Gastrocnemius medialis (tissue), 4 donors: Measurements from ENCODE around the gene NEK8. TPM values are rescaled to one million over a fixed set of nuclear protein-coding genes. Genes with fewer than 3 reads are reported as not detected.

Source experiments
- ATAC-seq, 2 donors: fragments of 150-250 bp; one replicate each; pipeline ENCODE4 v1.9.1; 2016
- DNase-seq, 2 donors: peaks; one replicate each; pipeline ENCODE4 v3.0.0-alpha.2; 2019
- H3K27ac ChIP-seq, 4 donors: fragments of 200-600 bp; sonication (generic); 1 replicate in 1 of 4; 2 replicates in 3 of 4; pipeline ENCODE4 v1.5.1; 2016 to 2018; ENCODE audit warnings: mild to moderate bottlenecking in 2 of 4, moderate library complexity in 1 of 4
- H3K27me3 ChIP-seq, 3 donors: fragments of 200-600 bp; sonication (generic) in 2 of 3; 1 replicate in 1 of 3; 2 replicates in 2 of 3; pipeline versions ENCODE4 v1.5.1 to v1.6.0; 2016 to 2019; ENCODE audit warnings: mild to moderate bottlenecking in 1 of 3, moderate library complexity in 1 of 3
- H3K36me3 ChIP-seq, 2 donors: fragments of 200-600 bp; sonication (generic) in 1 of 2; one replicate each; pipeline ENCODE4 v1.5.1; 2017 to 2018
- H3K4me1 ChIP-seq, 2 donors: fragments of 200-600 bp; sonication (generic) in 1 of 2; one replicate each; pipeline ENCODE4 v1.5.1; 2016 to 2017; ENCODE audit warnings: mild to moderate bottlenecking in 2 of 2
- H3K4me3 ChIP-seq, 4 donors: fragments of 200-600 bp; sonication (generic) in 3 of 4; 1 replicate in 1 of 4; 2 replicates in 3 of 4; pipeline ENCODE4 v1.5.1; 2016 to 2019; ENCODE audit warnings: mild to moderate bottlenecking in 2 of 4
- H3K9me3 ChIP-seq, 3 donors: fragments of 200-600 bp; sonication (generic) in 2 of 3; 1 replicate in 1 of 3; 2 replicates in 2 of 3; pipeline ENCODE4 v1.5.1; 2016 to 2019
- POLR2A ChIP-seq, 2 donors: fragments of 450-650 bp; IDR thresholded peaks; one replicate each; pipeline ENCODE4 v1.6.1; 2017; ENCODE audit warnings: antibody characterized with exemption in 2 of 2, mild to moderate bottlenecking in 2 of 2, moderate library complexity in 2 of 2
- in situ Hi-C, 4 donors: fragments of 200-750 bp; cut with MboI; loops; one replicate each; pipeline versions ENCODE4 v1.15.0 to v1.8.0; 2017; ENCODE audit warnings: low sequenced_read_pairs in 4 of 4
- intact Hi-C: fragments of 100-400 bp; cut with DNase I; formaldehyde crosslinking; loops from one replicate; pipeline ENCODE4 v1.15.1; 2023; ENCODE audit warnings: low total_unique reads
- total RNA-seq, 4 donors: library from RNA; depleted of rRNA; stranded (reverse); fragments of >200 nt; gene quantifications; one replicate each; pipeline versions ENCODE4 v1.1.0 to v1.2.3, GENCODE V29; 2016
- TF ChIP-seq, protein P1 (sequence below), 5 experiments: fragments of 450-650 bp in 3 of 5; fragments of 200-600 bp in 2 of 5; sonication (generic) in 2 of 5; IDR thresholded peaks in 4 of 5; conservative IDR thresholded peaks in 1 of 5; 1 replicate in 4 of 5; 2 replicates in 1 of 5; pipeline ENCODE4 v1.5.1; 2016 to 2019; ENCODE audit warnings: antibody characterized with exemption in 5 of 5, mild to moderate bottlenecking in 3 of 5, moderate library complexity in 3 of 5

The NEK8 gene
- total RNA-seq, 4 donors from 2014 or later: 1.3 to 8.1 (median 1.9) TPM

DNA sequence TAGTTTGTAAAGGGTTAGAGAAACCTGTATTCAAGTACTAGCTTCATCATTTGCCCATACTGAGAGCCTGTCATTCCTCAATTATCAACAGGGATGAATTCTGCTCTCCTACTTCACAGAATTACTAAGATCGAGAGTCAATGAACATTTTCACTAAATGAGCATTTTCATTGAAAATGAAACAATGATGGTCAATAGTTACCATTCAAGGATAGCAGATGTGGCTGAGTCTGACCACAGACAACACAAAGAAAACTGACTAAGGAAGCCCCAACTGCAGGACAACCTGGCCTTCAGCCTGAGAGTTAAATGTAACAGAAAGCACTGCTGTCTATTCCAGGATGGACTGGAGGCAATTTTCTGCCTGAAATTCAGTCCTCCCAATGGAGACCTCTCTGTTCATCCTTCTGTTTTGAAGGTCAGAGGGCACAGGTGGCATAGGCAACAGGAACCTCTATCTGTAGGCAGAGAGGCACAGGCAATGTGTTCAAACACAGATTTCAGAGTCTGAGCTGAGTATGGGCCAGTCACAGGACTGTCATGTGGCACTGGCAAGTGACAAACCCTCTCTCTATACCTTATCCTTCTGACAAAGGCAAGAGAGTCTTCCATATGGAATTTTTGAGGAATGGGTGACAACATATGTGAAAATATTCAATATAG is 34.7 kb downstream of the NEK8 start:
- TF ChIP-seq POLR2A (IDR thresholded peaks at IDR 0.05): no peak
- TF ChIP-seq, protein P1, sequence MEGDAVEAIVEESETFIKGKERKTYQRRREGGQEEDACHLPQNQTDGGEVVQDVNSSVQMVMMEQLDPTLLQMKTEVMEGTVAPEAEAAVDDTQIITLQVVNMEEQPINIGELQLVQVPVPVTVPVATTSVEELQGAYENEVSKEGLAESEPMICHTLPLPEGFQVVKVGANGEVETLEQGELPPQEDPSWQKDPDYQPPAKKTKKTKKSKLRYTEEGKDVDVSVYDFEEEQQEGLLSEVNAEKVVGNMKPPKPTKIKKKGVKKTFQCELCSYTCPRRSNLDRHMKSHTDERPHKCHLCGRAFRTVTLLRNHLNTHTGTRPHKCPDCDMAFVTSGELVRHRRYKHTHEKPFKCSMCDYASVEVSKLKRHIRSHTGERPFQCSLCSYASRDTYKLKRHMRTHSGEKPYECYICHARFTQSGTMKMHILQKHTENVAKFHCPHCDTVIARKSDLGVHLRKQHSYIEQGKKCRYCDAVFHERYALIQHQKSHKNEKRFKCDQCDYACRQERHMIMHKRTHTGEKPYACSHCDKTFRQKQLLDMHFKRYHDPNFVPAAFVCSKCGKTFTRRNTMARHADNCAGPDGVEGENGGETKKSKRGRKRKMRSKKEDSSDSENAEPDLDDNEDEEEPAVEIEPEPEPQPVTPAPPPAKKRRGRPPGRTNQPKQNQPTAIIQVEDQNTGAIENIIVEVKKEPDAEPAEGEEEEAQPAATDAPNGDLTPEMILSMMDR (IDR thresholded peaks at IDR 0.05 in 4 of 5, conservative IDR thresholded peaks at IDR 0.05 in 1 of 5): no peak
- Histone ChIP-seq H3K4me3 (no peak overlapping the region), H3K4me1 (peaks cover 4 to 12% of the 10 kb centered on the region in 2 donors), H3K36me3 (peaks cover 0 to 42% of the 10 kb centered on the region in 2 donors), H3K27me3 (no peaks in the 10 kb centered on the region), H3K27ac (peak overlapping the region; percentile 29 to 55 (median 39)), H3K9me3 (no peaks in the 10 kb centered on the region)
- DNase-seq: no peak
- in situ Hi-C loops: loop anchor here (5.0 to 25.0 kb wide), 6 partner anchors 62 to 152 kb away; partner anchors contain the start of genes ERAL1 (in 4 of the 4) and FLOT2 (in 1 of the 4)
- ATAC-seq: peak; percentile 30 to 34
- intact Hi-C loops: loop anchor here (1.0 to 5.0 kb wide), 5 partner anchors 36 to 154 kb away; partner anchors contain the start of genes DHRS13, NEK8 and TLCD1

DNA sequence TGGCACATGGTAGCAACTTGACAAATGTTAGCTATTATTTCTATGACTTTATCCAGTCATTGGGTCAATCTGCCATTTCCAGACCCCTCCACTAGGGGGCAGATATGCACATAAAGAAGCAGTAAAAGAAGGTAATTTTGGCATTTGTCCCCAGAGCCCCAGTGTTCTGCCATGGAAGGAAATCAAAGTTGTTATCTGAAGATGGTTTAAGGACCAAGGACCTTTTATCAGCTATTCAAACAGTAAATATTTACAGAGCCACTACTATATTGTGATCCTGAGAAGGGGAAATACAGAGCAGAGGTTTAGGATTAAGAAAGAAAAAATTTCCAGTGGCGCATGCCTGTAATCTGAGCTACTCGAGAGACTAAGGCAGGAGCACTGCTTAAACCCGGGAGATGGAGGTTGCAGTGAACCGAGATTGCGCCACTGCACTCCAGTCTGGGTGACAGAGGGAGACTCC is 35.2 kb downstream of the NEK8 start:
- H3K27me3 ChIP-seq: no peaks in the 10 kb centered on the region
- TF ChIP-seq, protein P1 (IDR thresholded peaks at IDR 0.05 in 4 of 5, conservative IDR thresholded peaks at IDR 0.05 in 1 of 5): peak; percentile 83 to 93 (median 87)
- no peak for TF ChIP-seq POLR2A (IDR thresholded peaks at IDR 0.05)
- in situ Hi-C loops (loop anchor here (5.0 to 25.0 kb wide), 6 partner anchors 61 to 151 kb away; partner anchors contain the start of genes ERAL1 (in 4 of the 4) and FLOT2 (in 1 of the 4)), intact Hi-C loops (loop anchor here (1.0 to 5.0 kb wide), 5 partner anchors 37 to 153 kb away; partner anchors contain the start of genes DHRS13, NEK8 and TLCD1)
- no peaks in the 10 kb centered on the region for H3K9me3 ChIP-seq
- H3K27ac ChIP-seq: peak overlapping the region in 3 of 4 donors; percentile 29 to 55 (median 40)
- peak; percentile 55 to 72 for DNase-seq
- peaks cover 0 to 37% of the 10 kb centered on the region in 2 donors for H3K36me3 ChIP-seq
- peaks cover 4 to 12% of the 10 kb centered on the region in 2 donors for H3K4me1 ChIP-seq
- H3K4me3 ChIP-seq: no peak overlapping the region
- ATAC-seq: peak; percentile 53 to 67

DNA sequence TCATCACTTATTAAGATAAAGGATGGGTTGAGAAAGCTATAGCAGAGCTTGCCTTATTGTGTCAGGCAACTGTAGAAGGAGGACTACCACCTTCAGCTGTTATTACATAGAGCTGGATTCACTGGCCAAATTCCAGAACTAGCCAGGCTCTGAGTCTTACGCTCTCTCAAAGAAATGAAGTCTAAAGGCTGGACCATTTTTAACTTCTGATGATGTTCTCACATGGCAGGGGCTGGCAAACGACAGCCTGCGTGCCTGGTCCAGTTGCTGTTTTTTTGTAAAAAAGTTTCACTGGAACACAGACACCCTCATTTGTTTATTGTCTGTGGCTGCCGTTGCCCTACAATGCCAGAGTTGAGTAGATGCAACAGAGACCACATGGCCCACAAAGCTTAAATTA is 36.5 kb downstream of the NEK8 start:
- Histone ChIP-seq H3K36me3 (peaks cover 0 to 25% of the 10 kb centered on the region in 2 donors), H3K9me3 (no peaks in the 10 kb centered on the region), H3K4me3 (no peak overlapping the region), H3K27ac (peak overlapping the region in 1 of 4 donors; percentile 1), H3K27me3 (no peaks in the 10 kb centered on the region), H3K4me1 (peaks cover 4 to 12% of the 10 kb centered on the region in 2 donors)
- intact Hi-C loops (no loop called here), in situ Hi-C loops (loop anchor here (10.0 to 25.0 kb wide), 5 partner anchors 60 to 150 kb away; partner anchors contain the start of genes ERAL1 (in 3 of the 4) and FLOT2 (in 1 of the 4))
- DNase-seq (no peak), ATAC-seq (no peak)
- TF ChIP-seq, protein P1 (IDR thresholded peaks at IDR 0.05 in 4 of 5, conservative IDR thresholded peaks at IDR 0.05 in 1 of 5): no peak
- no peak for TF ChIP-seq POLR2A (IDR thresholded peaks at IDR 0.05)

DNA sequence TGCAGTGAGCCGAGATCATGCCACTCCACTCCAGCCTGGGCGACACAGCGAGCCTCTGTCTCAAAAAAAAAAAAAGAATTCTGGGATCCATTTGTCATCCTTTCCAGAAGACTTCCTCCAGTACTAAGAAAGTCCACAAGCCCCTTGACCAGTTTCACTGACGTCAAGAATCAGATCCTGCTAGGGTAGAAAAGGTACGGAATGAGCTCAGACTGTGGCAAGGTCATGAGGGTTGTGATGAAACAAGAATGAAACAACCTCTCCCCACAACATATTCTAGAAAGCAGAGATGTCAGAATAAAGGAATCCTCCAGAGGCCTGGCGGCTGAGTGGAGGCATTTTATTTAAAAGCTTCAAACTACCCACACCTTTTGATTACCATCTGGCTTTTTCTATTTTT is 45.1 kb downstream of the NEK8 start:
- in situ Hi-C loops (loop anchor here in 1 of 4 donors (25.0 kb wide), 1 partner anchor 89 kb away; the partner anchor contains the start of gene ERAL1), intact Hi-C loops (no loop called here)
- TF ChIP-seq, protein P1 (IDR thresholded peaks at IDR 0.05 in 4 of 5, conservative IDR thresholded peaks at IDR 0.05 in 1 of 5): no peak
- no peak for TF ChIP-seq POLR2A (IDR thresholded peaks at IDR 0.05)
- no peak for ATAC-seq
- no peaks in the 10 kb centered on the region for H3K27me3 ChIP-seq
- H3K27ac ChIP-seq: no peak overlapping the region
- DNase-seq: no peak
- H3K4me1 ChIP-seq: peaks cover 10 to 17% of the 10 kb centered on the region in 2 donors
- H3K36me3 ChIP-seq: no peaks in the 10 kb centered on the region
- H3K9me3 ChIP-seq: no peaks in the 10 kb centered on the region
- H3K4me3 ChIP-seq: no peak overlapping the region
